ENCODE results near the gene COL4A4. TPM values are rescaled to one million over a fixed set of nuclear protein-coding genes. Genes with fewer than 3 reads are reported as not detected.

Gene COL4A4
- total and polyA plus RNA-seq, 2 donors (not counting 3 experiments of a cell fraction or from before 2014, with no cell fraction given), result not detected

GRCh38 chr2:227038550-227039189 is 125.3 kb downstream of the COL4A4 start:
- POLR2A ChIA-PET, result no interaction called here
- no peaks in the 10 kb centered on the region for H3K4me1 ChIP-seq (ENCODE audit: control insufficient read depth, extremely low read depth, insufficient read depth, low read length)
- CTCF ChIA-PET, result interaction anchor here (0.7 kb wide), 1 partner anchor 13 kb away, joined by 3 read pairs; no protein-coding TSS in a partner anchor
- H3K27me3 ChIP-seq (ENCODE audit: control insufficient read depth in 2 of 2, insufficient read depth in 2 of 2, low read length in 2 of 2), result no peaks in the 10 kb centered on the region
- H3K36me3 ChIP-seq (ENCODE audit: control insufficient read depth in 2 of 2, extremely low read depth in 1 of 2, insufficient read depth in 2 of 2, low read length in 2 of 2), result no peaks in the 10 kb centered on the region
- TF ChIP-seq EZH2 (IDR thresholded peaks at IDR 0.05; ENCODE audit: borderline replicate concordance, low read depth, low read length, severe bottlenecking), result no peak
- no peak for TF ChIP-seq POLR2AphosphoS5 (IDR thresholded peaks at IDR 0.05; ENCODE audit: insufficient read depth, low read depth, low read length)
- no peak for TF ChIP-seq JUN (IDR thresholded peaks at IDR 0.05; ENCODE audit: borderline replicate concordance, insufficient read depth, insufficient read length, low read depth)
- TF ChIP-seq, protein P1, sequence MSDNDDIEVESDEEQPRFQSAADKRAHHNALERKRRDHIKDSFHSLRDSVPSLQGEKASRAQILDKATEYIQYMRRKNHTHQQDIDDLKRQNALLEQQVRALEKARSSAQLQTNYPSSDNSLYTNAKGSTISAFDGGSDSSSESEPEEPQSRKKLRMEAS (IDR thresholded peaks at IDR 0.05; ENCODE audit: insufficient read depth, insufficient read length), result no peak
- no peak for TF ChIP-seq POLR2A (IDR thresholded peaks at IDR 0.05; ENCODE audit: low read depth, low read length)
- no peak for TF ChIP-seq GATA2 (IDR thresholded peaks at IDR 0.05; ENCODE audit: insufficient read depth, insufficient read length, low read depth, low read length)
- no peak for TF ChIP-seq FOS (IDR thresholded peaks at IDR 0.05; ENCODE audit: borderline replicate concordance, insufficient read depth, low read length)
- no peak for TF ChIP-seq MYC (IDR thresholded peaks at IDR 0.05; ENCODE audit: low read depth, low read length)
- TF ChIP-seq, protein P2, sequence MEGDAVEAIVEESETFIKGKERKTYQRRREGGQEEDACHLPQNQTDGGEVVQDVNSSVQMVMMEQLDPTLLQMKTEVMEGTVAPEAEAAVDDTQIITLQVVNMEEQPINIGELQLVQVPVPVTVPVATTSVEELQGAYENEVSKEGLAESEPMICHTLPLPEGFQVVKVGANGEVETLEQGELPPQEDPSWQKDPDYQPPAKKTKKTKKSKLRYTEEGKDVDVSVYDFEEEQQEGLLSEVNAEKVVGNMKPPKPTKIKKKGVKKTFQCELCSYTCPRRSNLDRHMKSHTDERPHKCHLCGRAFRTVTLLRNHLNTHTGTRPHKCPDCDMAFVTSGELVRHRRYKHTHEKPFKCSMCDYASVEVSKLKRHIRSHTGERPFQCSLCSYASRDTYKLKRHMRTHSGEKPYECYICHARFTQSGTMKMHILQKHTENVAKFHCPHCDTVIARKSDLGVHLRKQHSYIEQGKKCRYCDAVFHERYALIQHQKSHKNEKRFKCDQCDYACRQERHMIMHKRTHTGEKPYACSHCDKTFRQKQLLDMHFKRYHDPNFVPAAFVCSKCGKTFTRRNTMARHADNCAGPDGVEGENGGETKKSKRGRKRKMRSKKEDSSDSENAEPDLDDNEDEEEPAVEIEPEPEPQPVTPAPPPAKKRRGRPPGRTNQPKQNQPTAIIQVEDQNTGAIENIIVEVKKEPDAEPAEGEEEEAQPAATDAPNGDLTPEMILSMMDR (IDR thresholded peaks at IDR 0.05; ENCODE audit: extremely low read depth in 1 of 2, insufficient read depth in 1 of 2, low read depth in 1 of 2, low read length in 2 of 2), result no peak
- H3K9me1 ChIP-seq (replicated peaks; ENCODE audit: control insufficient read depth, extremely low read depth, insufficient read depth, low read length), result no peaks in the 10 kb centered on the region
- intact Hi-C loops (cut with micrococcal nuclease), result no loop called here
- no peaks in the 10 kb centered on the region for H3K79me2 ChIP-seq (ENCODE audit: control insufficient read depth, insufficient read depth, low read length)
- no peak overlapping the region for H3K4me3 ChIP-seq (replicated peaks in 1 of 3; ENCODE audit: insufficient read depth in 1 of 3, low read depth in 1 of 3, low read length in 3 of 3)
- H3K9me3 ChIP-seq (replicated peaks; ENCODE audit: control insufficient read depth, insufficient read depth, low read length), result no peaks in the 10 kb centered on the region
- no peak overlapping the region for H3K9ac ChIP-seq (replicated peaks; ENCODE audit: extremely low read depth, insufficient read depth, low read length)
- no TSS peak for BruUV-seq (replicated peaks)
- H2AFZ ChIP-seq (ENCODE audit: low read depth, low read length), result no peak overlapping the region
- no peak overlapping the region for H3K27ac ChIP-seq (ENCODE audit: insufficient read depth, low read depth, low read length)
- no peak for FAIRE-seq
- H4K20me1 ChIP-seq (replicated peaks; ENCODE audit: control insufficient read depth, extremely low read depth, insufficient read depth, low read length), result no peaks in the 10 kb centered on the region
- DNase-seq (ENCODE audit: low read depth, low spot score), result no peak
- no peak overlapping the region for H3K4me2 ChIP-seq (ENCODE audit: insufficient read depth, low read length)
- dilution Hi-C loops (cut with MboI; ENCODE audit: extremely low pct_ligation_motif_present, low sequenced_read_pairs), result no loop called here
